ENCODE measurements around the gene SPACA5B.
"Not testable (repeated sequence)": the region's sequence is repeated elsewhere in the genome, so short reads cannot be mapped to it uniquely, and the experiment has no call there.

SPACA5B gene

DNA sequence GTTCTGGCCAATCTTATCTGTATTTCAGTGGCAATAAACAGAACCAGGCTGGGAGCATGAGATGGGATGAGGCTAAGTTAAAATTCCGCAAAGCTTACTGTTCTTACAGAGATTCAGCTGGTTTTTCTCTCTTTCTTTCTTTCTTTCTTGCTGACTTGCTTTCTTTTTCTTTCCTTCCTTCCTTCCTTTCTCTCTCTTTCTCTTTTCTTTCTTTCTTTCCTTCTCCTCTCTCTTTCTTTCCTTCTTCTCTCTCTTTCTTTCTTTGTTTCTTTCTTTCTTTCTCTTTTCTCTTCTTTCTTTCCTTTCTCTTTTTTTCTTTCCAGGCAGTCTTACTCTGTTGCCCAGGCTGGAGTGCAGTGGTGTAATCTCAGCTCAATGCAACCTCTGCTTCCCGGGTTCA lies 24.4 kb downstream of the SPACA5B start:
- no peak for DNase-seq (ENCODE audit: low spot score in 2 of 2)
- H3K4me3 Mint-ChIP-seq: no peak overlapping the region
- H3K27me3 Mint-ChIP-seq: peaks cover 5% of the 10 kb centered on the region
- no peaks in the 10 kb centered on the region for H3K9me3 Mint-ChIP-seq
- H3K4me1 Mint-ChIP-seq: no peaks in the 10 kb centered on the region
- H3K27ac Mint-ChIP-seq: no peak overlapping the region
- H3K36me3 Mint-ChIP-seq: peaks cover 2% of the 10 kb centered on the region
- no peak for ATAC-seq (ENCODE audit: low read depth)

DNA sequence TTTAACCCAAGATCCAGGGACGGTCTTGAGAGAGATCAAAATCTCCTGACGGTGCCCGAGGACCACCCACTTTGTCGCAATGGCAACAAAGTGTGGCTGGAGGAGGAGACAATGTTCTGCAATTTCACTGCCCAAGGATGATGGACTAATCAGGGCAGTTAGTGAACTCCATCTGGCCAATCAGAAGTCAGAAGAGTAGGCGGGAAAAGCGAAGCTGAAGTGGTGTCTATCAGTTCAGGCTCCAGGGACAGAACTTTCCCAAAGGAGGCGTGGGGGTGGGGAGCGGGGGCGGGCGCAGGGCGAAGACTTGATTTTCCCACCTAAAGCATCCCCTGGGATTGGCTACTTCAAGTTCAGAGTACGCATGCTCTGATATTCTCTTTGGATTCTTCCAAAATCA lies 25.6 kb downstream of the SPACA5B start:
- Mint-ChIP-seq H3K9me3 (no peaks in the 10 kb centered on the region), H3K27me3 (peaks cover 5% of the 10 kb centered on the region), H3K4me3 (no peak overlapping the region), H3K27ac (no peak overlapping the region), H3K36me3 (peaks cover 2% of the 10 kb centered on the region), H3K4me1 (no peaks in the 10 kb centered on the region)
- no peak for DNase-seq (ENCODE audit: low spot score in 2 of 2)
- ATAC-seq (ENCODE audit: low read depth): no peak

- no peak for ATAC-seq (ENCODE audit: low read depth)
- no peaks in the 10 kb centered on the region for H3K36me3 Mint-ChIP-seq
- DNase-seq (ENCODE audit: low spot score in 2 of 2): no peak
- no peaks in the 10 kb centered on the region for H3K9me3 Mint-ChIP-seq
- H3K27ac Mint-ChIP-seq: no peak overlapping the region
- H3K4me3 Mint-ChIP-seq: no peak overlapping the region
- no peaks in the 10 kb centered on the region for H3K4me1 Mint-ChIP-seq
- peaks cover 11% of the 10 kb centered on the region for H3K27me3 Mint-ChIP-seq
These were observed 34.8 kb downstream of the SPACA5B start for GRCh38 chrX:48165241-48165640.

- H3K27me3 Mint-ChIP-seq: peaks cover 11% of the 10 kb centered on the region
- not testable (repeated sequence) for H3K36me3 Mint-ChIP-seq; H3K4me3 Mint-ChIP-seq; ATAC-seq (ENCODE audit: low read depth); H3K4me1 Mint-ChIP-seq; DNase-seq (ENCODE audit: low spot score in 2 of 2); H3K9me3 Mint-ChIP-seq; H3K27ac Mint-ChIP-seq
These were observed 35.9 kb downstream of the SPACA5B start for GRCh38 chrX:48166322-48166721.

DNA sequence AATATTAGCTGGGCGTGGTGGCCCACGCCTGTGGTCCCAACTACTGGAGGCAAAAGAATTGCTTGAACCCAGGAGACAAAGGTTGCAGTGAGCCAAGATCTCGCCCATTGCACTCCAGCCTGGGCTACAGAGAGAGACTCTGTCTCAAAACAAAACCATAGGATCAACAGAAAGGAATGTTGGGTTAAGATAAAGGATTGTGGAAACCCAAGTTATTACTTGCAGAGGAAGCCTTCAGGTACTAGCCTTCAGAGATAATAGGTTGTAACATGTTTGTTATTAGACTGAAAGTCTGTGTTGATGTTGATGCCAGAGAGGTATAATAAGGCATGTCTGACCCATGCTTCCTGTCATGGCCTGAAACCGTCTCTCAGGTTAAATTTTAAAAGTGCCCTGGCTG lies 49.3 kb downstream of the SPACA5B start:
- DNase-seq (ENCODE audit: low spot score in 2 of 2) (no peak), ATAC-seq (ENCODE audit: low read depth) (no peak)
- Mint-ChIP-seq H3K27ac (no peak overlapping the region), H3K4me1 (peaks cover 5% of the 10 kb centered on the region), H3K36me3 (peaks cover 1% of the 10 kb centered on the region), H3K4me3 (no peak overlapping the region), H3K27me3 (peaks cover 5% of the 10 kb centered on the region), H3K9me3 (no peaks in the 10 kb centered on the region)

DNA sequence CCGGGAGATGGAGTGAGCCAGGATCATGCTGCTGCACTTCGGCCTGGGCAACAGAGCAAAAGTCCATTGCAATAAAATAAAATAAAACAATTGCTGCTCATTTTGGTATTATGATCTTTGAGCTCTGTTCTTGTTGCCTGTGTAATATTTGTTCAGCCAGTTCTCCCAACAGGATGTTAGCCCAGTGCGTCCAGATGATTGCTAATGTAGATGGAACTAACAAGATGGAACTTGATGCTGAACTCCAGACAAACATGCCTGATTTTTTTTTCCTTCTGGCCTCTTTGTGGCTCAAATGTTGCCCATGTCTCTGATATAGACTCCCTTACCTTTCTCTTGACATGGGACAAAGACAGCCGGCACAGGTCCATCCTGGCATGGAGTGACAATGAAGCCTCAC lies 50.4 kb downstream of the SPACA5B start:
- DNase-seq (ENCODE audit: low spot score in 2 of 2): no peak
- Mint-ChIP-seq H3K27ac (no peak overlapping the region), H3K27me3 (peaks cover 8% of the 10 kb centered on the region), H3K4me1 (peaks cover 5% of the 10 kb centered on the region), H3K4me3 (no peak overlapping the region), H3K36me3 (peaks cover 1% of the 10 kb centered on the region), H3K9me3 (no peaks in the 10 kb centered on the region)
- ATAC-seq (ENCODE audit: low read depth): no peak

DNA sequence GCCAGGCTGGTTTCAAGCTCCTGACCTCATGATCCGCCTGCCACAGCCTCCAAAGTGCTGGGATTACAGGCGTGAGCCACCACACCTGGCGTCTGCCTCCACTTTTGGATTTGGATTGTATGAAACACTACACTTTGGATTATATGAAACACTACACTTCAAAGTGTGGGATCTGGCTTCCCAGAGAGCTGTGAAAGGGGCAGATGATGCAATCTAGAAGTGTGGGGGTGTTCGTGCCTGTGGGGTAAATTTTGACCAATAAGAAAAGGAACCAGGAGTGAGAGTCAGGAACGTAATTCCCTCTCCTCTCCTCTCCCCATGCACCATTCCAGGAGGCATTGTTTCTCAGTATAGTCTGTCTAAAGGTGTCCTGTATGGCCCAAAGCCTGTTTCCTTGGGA lies 51.5 kb downstream of the SPACA5B start:
- not testable (repeated sequence) for ATAC-seq (ENCODE audit: low read depth); DNase-seq (ENCODE audit: low spot score in 2 of 2); H3K27me3 Mint-ChIP-seq; H3K4me1 Mint-ChIP-seq; H3K9me3 Mint-ChIP-seq; H3K4me3 Mint-ChIP-seq; H3K27ac Mint-ChIP-seq; H3K36me3 Mint-ChIP-seq

Measured in memory B cell (primary cell).